HG02678 (cell line): ENCODE data around the gene TMA7B.

Experiments used
- ATAC-seq: cut with Tn5 transposase; IDR thresholded peaks from one replicate; pipeline ENCODE4 v1.9.1; 2021; ENCODE audit warnings: mild to moderate bottlenecking, moderate library complexity; ENCODE audit not compliant: unreplicated experiment

Gene TMA7B

GRCh38 chr22:39997939-39998726 lies 37.9 kb downstream of the TMA7B start:
- no peak for ATAC-seq

DNA sequence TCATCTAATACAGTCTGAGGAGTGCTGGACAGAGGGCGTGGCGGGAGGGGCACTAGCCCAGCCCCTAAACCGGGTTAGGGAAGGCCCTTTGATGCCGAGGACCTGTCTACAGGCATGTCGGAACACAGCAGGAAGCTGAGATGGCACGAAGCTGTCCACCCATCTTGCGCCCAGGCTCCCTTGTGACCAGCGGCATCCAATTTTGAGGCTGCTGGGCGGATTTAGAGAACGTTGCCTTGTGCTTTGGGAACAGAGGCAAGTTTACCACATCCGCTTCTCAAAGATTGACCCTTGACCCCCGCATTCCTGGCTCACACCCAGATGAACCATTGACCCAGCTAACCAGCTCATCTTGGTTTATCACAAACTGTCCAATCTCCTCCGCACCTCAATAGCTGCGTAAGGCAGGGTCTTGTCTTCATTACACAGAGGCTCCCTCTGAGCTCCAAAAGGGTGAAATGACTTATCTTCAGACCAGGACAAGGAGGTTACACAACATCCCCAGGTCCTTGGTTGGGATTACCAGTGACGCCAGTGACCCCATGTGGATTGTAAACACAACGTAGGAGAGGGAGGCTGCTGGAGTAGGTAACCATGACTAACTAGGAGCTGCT lies 39.1 kb downstream of the TMA7B start:
- no peak for ATAC-seq

GRCh38 chr22:40000171-40000570 lies 40.0 kb downstream of the TMA7B start:
- ATAC-seq, result no peak

- ATAC-seq, result no peak
Measured at GRCh38 chr22:40001106-40001505, 40.9 kb downstream of the TMA7B start.

DNA sequence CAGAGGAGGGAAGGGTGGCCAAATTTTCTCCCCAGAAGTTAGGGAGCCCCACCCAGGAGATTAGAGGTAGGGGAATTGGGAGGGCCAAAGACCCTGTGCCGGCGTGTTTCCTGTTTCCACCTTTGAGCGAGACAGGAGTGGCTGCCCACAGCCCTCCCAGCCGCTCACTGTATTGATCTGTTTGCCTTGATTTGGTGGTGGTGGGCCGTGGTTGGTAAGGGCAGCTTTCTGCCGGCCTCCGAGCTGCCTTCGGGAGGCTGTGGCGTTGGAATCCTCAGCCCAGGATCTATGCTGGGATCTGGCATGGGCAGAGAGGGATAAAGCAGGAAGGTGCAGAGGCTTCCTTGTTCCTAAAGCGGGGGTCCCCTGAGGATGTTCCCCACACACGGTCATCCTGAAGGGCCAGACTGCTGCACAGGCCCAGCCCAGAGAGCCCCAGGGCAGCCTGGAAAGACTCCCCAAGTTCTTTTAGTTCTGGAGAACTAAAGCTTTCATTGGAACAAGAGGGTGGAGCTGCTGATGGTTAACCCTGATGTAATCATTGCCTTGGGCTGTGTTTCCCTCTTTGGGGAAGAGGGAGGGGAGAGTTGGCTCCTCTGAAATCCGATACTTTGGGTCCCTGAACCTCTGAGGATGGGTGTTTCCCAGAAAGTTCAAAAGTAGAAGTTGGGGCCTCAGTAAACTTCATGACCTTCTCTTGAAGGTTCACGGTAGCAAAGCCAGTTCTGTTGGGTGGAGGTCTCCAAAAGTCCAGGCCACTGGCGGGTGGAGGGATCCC lies 41.8 kb downstream of the TMA7B start:
- ATAC-seq, result no peak

- ATAC-seq, result no peak
Measured at GRCh38 chr22:40002935-40003715, 42.9 kb downstream of the TMA7B start.

GRCh38 chr22:40004836-40005235 lies 44.6 kb downstream of the TMA7B start:
- ATAC-seq, result no peak

DNA sequence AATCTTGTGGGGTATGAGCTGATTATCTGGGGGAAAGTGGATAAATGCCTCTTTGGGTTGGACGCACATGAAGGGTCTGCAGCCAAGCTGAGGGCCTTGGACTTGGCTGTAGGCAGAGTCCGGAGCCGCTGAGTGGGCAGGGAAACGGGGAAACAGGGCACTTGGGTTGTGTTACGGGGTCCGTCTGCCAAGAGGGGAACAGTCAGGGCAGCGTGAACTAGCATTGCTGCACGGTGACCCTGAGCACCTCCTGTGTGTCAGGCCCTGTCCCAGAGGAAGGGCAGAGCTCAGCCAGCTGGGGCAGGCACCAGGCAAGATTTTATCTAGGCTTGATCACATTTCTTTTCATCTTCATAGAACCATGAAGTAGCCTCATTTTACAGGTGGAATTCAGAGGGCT lies 46.4 kb downstream of the TMA7B start:
- no peak for ATAC-seq

GRCh38 chr22:40007853-40008710 lies 47.9 kb downstream of the TMA7B start:
- no peak for ATAC-seq

GRCh38 chr22:40008726-40009291 lies 48.6 kb downstream of the TMA7B start:
- ATAC-seq, result no peak

- ATAC-seq, result no peak
Measured at GRCh38 chr22:40009292-40009774, 49.1 kb downstream of the TMA7B start.

- no peak for ATAC-seq
Measured at GRCh38 chr22:40009951-40010671, 49.9 kb downstream of the TMA7B start.

DNA sequence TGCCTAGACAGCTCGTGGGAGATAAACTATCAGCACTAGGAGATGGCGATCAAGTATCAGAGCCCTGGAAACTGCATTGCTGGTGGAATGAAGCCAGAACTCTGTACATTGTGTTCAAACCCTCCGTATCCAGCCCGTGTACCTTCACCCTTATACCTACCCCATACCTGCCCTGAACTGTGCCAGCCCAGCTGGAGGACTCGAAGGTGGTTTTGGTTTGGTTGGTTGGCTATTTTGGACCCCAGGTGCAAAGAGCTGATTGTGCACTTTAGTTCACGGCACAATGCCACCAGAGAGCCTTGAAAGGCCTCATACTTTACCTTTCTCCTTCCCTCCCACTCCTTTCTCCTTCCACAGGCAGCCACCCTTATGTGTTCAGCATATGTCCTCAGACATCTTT lies 50.5 kb downstream of the TMA7B start:
- no peak for ATAC-seq
